ENCODE results near the gene HCFC1.

The HCFC1 gene

DNA sequence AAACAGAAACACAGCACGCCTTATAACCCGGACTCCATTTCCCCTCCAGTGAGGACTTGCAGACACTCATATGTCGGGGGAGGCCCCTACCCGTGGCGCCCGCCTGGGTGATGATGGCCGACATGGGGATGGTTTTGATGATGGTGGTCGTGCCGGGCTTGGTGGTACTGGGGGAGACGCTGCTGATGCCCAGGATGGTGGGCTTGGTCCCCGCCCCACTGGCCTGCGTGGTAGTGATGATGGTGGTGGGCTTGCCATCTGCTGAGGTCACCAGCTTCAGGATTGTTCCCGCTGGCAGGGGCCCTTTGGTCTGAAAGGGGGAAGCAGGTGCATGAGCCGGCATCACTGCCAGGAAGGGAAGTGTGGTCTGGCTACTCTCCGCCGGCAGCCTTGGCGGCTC is 14.4 kb downstream of the HCFC1 start:
- no peak for DNase-seq (ENCODE audit: low read depth in 2 of 2)

DNA sequence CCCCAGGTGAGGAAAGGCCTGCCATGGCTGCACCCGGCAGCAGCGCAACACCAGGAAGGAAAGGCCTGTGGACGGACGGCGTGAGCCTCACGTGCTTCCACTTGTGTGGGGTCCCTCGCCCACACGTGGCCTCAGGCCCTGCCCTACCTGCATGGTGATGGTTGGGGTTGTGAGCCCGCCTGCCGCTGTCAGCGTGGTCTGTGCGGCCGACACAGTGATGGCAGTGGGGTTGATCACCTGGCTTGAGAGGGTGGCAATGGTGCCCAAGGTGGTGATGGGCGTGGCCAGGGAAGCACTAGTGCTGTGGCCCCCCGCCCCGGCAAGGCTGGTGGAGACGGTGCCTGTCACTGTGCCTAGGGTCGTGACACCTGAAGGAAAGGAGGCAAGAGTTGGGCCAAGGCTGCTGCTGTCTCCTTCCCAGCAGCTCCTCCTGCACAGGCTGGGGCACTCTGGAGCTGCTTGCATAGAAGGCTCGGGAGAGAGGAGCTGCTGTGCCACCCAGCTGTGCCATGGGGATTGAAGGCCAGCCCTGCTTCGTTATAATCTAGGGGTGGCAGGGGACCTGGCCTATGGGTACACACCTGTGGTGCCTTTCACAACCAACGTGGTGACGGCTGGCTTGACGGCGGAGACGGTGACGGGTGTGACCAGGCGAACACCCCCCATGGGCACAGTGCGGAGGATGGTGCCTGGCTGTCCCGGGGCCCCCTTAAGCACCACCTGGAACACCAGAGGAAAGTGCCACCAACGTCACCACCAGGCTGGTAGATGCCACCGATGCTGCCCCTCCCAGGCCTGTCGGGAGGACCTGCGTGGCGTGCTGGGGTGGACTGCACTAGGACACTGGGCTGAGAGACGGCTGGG is 15.3 kb downstream of the HCFC1 start:
- DNase-seq (ENCODE audit: low read depth in 2 of 2), result no peak

DNA sequence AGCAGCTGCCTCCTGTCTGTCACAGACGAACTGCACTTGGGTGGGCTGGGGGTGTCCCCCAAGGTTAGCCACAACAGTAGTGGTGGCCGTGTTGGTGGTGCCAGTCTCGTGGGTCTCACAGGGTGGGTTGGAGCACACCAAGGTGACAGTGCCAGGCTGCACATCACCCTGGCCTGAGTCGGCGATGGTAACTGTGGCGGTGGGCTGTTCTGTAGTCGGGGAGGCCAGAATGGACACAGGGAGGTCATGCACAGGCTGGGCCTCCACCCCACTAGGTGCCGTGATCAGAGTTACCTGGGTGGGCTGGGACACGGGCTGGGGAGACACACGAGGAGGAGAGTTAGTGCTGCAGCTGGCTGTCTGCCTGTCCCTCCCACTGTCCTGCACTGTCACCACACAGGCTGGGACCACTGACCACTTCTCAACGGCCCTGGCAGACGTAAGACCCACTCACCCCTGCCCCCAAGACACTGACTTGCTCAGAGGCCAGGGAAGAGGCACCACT is 16.3 kb downstream of the HCFC1 start:
- no peak for DNase-seq (ENCODE audit: low read depth in 2 of 2)

DNA sequence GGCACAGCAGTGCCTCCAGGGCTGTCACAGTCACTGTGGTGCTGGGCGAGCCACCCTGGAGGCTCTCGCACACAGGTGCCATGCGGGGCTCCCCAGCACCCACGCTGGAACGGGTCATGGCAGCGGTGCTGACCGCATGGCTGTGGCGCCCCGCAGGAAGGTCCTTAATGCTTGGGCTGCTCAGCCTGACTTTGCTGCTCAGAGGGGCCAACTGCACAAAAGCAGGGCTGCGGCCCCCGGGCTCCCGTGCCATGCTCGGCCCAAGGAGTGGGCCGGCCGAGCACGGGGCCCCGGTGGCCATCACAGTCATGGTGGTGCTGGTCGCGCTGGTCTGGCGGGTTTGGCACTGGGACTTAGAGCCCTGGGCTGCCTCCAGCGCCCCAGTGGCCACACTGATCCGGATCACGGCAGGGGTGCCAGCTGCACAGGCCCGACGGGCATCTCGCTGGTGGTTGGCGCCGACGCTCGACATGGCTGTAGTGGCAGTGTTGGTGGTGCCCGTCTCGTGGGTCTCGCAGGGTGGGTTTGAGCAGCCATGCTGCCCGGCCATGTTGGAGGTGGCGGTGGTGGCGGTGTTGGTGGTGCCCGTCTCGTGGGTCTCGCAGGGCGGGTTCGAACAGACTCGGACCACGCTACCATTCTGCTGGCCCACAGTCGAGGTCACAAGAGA is 16.9 kb downstream of the HCFC1 start:
- no peak for DNase-seq (ENCODE audit: low read depth in 2 of 2)

DNA sequence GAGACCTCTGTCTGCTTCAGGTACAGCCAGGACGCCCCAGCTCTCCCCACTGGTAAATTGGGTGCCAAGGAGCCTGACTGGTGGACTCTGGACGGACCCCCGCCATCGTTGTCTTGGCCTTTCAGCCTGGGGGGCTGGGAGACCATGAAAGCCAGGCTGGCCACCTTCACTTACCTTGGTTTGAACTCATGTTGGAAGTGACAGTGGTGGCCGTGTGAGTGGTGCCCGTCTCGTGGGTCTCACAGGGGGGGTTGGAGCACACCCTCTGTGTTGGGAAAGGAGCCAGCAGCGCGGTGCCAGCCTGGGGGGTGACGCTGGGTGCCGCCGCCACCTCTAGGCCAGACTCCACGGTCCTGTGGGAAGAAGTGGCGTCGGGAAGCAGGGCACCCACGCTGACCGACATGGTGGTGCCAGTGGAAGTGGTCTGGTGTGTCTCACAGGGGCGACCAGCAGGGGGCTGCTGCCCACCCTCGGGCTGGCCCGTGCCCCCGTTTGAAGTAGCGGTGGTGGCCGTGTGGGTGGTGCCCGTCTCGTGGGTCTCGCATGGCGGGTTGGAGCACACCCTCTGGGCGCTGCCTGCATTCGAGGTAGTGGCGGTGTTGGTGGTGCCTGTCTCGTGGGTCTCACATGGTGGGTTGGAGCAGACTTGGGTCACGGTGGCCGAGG is 17.6 kb downstream of the HCFC1 start:
- DNase-seq (ENCODE audit: low read depth in 2 of 2), result no peak

DNA sequence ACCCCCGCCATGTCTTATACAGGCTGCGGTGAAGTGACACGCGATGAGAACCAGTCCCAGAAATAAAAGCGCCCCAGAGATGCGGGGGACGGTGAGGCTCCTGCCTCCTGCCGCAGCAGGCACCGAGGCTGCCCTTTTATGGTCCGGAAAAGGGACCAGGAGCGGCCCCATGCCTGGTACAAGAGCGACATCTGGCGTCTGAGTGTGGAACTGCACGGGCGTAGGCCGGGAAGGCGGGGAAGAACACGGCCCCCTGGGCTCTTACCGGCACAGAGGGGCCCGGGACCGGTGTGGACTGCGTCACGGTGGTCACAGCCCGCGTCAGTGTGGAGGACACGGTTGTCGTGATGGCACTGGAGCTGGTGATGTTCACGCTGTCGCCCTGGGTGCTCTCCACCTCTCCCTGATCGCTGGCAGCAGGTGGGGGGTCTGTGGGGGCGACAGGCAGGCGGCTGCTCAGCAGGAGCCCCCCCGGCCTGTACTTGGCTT is 18.2 kb downstream of the HCFC1 start:
- DNase-seq (ENCODE audit: low read depth in 2 of 2), result peak; percentile 60 to 77

DNA sequence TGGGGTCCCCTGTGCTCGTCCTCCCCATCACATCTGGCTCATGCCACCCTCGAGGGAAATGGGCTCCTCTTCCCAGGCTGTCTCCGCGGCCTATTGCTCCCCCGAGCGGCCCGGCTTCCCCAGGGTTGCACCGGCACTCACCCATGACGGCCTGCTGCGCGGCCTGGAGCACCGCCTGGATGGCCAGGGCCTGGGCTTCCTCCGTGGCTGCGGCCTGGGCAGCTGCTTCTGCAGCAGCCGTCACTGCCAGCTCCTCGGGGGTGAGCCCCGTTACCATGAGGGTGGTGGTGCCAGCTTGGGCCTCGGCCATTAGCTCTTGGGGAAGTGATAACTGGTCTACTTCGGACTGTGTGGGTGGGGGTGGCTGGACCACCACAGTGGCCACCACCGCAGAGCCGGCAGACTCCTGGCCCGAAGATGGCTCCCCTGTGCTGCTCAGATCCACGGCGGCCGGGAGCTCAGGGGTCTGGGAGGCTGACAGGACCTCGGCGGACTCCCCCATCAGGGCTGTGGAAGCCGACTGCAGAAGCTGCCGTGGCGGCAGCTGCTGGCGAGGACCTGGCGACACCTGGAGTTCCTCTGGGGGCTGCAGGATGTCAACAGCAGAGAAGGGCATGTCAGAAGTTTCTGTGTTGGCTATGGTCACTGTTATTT is 19.1 kb downstream of the HCFC1 start:
- no peak for DNase-seq (ENCODE audit: low read depth in 2 of 2)

DNA sequence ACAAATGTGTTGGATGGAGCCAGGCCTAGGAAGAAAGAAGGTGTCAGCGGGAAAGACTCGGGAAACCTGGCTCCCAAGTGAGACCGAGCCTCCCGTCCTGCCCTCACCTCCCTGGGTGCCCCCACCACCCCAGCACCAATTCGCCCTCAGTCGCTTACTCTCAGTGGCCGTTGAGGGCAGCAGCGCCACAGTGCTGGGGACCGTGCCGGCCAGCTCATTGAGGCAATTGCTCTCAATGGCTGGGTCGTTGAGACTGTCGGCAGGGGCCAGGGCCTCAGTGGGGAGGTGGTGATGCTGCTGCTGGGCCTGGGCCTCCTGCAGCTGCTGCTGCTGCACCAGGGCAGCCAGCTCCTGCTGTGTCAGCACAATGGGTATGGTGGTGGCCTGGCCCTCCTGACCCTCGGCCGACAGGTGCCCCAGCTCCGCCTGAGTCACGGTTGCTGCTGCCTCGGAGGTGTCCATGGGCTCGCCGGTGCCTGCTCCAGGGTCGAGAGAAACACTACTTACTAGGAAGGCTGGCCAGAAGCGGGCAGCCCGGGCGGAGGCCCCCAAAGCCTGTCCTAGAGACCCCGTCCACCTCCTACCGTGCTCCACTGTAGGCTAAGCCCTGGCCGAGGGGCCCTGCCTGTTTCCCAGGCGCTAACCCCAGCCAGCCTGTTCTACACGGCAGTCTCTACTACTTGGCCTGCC is 19.8 kb downstream of the HCFC1 start:
- no peak for DNase-seq (ENCODE audit: low read depth in 2 of 2)

DNA sequence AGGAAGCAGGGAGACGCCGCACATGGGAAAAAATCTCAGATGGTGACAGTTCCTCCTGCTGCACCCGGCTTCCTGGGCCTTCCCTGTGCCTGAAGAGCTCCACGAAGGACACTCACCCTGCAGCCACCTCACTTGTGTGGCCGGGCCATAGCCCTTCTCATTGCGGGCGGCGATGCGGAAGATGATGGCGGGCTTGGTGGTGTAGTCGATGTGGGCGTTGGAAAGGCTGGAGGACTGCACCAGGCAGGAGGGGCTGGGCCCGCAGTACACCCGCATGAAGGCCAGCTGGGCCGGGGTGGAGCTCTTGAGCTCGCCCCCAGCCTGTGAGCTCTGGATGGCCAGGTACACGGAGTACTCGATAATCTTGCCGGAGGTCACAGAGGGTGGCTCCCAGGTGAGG is 21.5 kb downstream of the HCFC1 start:
- no peak for DNase-seq (ENCODE audit: low read depth in 2 of 2)

DNA sequence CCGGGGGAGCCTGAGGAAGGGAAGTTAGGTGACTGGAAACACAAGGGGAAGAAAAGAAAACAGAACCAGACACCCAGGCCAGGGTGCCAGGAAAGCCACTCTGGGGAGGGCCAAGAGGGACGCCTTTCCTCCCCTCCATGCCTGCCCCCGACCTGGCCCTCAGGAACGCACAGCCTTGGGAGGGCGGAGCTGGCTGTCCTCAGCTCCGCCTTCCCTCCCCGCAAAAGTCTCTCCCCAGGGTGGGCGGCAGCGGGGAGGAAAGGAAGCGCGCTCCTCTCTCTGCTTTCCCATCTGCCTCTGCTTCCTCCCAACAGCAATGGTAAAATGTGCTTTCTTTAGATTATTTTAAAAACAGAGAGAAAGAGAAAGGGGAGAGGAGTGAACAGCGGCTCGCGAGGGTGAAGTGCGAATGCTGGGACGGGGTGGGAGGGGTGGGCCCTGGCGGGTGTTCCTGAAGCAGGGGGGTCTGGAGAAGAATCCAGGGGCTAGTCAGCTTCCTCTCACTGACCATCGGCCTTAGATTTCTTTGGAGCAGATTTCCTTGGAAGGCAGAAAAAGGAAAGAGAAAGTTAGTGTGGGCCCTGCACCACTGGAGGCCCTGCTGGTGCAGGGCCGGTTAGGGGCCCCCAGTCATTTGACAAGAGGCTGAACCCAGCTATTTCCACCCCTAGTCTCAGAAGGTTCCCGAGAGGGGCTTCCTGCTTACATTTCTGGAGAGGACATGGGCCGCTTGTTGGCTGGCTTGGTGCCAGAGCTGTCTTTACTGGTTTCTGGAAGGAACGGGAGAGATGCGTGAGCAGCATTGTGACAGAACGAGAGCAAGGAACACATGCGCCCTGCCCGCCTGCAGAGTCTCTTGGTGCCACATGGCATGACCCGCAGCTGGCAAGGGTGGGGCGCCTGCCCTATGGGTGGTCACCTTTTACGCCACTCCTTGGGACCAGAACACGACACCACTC is 22.5 kb downstream of the HCFC1 start:
- no peak for DNase-seq (ENCODE audit: low read depth in 2 of 2)

DNA sequence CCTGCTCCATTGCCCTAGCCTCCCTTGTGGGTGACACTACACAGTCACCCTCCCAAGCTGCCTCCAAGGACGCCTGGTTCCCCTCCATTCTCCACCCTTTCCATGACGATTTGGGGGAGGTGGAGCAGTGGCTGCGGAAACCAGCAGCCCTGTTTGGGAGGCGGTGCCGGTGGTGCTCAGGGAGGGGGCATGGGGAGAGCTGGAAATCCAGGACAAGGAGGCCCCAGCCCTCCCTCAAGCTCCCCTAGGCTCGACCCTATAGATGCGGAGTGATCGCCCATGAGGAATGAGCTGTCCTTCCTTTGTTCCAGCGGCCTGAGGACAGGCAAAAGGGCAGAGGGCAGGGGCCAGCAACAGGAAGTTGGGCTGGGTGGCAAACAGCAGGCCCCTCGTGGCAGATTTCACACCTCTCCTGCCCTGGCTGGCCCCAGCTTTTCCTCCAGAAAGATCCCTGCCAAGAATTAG is 23.6 kb downstream of the HCFC1 start:
- DNase-seq (ENCODE audit: low read depth in 2 of 2), result no peak

DNA sequence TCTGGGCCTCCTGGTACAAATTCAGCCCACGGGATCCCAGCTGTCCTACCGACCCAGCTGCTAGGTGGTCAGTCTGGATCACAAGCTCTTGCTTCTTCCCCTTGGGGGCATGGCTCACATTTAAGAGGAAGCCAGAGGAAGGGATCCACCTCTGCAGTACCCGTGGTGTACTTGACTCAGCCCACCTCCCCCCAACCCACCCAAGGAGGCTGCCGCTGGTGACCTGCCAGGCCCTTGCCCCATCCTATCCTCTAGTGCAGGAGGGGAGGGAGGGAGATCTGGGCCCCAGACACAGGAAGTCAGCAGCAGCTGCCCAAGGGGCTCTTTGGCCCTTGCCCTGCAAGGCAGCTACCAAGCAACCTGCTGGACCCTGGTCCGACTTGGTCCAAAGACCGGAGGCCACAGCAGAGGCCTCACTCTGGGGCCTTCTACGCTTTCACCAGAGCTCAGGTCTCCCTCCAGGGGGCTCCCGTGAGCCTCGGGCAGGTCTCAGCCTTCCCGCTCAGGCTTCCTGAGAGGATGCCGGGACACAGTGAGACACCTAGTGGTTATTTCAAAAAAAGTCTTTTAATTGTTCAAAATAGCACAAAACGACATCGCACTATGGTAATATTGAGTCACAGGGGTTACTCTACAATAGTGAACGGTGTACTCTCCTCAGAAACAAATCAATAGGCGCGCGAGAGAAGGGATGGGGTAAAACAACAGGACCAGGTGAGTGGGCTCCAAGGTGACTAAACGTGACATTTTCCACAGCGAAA is 24.4 kb downstream of the HCFC1 start:
- DNase-seq (ENCODE audit: low read depth in 2 of 2), result peak in 1 of 2 donors; percentile 80

DNA sequence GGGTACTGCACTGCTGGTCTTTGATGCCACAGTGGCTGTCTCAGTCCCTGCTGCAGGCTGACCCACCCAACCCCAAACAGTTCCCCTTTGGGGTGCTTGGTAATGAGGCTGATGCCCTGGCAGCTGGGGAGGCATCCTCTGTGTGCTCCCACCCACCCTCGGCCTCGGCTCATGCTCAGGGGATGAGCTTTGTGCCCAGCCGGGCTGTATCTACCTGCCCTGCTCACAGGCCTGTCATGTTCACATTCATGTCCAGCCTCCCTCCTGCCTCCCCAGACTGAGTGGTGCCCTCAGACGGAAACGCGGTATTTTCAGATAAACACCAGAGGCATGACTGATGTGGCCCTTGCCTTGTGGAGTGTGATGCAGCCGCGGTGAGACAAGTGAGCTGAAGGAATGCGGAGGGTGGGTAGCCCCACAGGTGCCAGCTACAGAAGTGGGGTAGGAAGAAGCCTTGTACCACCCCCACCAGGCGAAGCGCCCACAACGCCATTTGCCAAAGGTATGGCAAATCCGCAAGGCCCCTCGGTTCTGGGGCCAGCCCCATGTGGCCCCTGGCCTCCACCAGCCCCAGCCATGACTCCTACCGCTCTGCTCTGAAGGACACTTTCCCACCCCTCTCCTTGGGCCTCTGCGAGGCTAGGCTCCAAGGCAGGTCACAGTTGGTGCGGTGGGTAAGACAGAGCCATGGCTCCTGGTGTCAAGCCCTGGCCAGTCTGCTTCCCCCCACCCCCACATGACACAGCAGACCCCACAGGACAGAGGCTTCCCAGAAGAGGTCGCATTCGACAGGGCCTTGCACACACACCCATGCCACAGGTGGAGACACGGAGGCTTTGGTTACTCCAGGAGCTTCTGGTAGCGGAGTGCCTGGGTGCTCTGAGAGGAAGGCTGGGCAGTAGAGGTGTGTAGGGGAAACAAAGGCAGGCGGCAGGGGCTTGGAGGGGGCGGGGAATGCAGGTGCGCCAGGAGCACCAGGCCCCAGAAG is 25.4 kb downstream of the HCFC1 start:
- no peak for DNase-seq (ENCODE audit: low read depth in 2 of 2)

DNA sequence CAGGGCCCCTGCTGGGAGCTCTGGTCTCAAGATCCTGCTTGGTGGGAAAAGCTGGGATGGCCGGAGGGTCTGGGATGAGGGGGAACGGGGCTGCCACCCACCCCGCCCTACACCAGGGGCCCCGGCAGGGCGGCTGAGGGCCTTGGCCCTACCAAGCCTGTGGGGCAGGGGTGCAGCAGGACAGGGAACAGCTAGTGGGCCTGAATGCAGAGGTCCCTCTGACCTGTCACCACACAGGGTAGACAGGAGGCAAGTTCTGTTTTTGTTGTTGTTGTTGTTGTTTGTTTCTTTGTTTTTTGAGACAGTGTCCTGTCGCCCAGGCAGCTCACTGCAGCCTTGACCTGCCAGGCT is 26.8 kb downstream of the HCFC1 start:
- DNase-seq (ENCODE audit: low read depth in 2 of 2), result no peak

DNA sequence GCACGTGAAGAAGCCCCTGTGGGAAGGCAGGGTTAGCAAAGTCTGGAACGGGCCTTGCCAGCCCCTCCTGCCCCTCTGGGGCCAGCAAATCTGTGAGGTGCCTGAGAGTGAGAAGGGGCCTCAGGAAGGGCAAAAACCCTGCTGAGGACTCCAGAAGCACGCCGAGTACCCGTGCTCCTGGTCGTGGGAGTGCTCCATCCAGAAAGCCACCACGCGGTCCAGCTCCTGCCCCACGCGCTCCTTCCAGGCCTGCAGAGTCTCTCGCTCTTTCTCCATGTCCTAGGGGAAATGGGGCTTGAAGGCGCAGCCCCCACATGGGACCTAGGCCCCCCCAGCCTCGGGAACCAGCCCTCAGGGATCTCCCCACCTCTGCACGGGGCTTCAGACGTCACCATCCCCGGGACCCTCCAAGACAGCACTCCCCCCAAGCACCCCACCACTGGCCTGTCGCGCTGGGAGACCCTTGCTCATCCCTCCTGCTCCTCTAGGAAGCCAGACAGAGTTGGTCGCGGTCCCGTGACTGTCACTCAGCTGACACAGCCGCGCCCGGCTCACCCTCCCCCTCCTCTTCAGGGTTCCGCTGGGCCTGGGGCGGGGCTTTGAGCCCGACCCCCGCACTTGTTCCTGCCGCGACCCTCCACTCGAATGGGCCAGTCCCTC is 27.3 kb downstream of the HCFC1 start, which contains the start of gene RENBP:
TSS of gene RENBP (minus strand) at position 504 of the 660 bp plus-strand sequence. CDS start at position 471, 33 bp downstream.
- no peak for DNase-seq (ENCODE audit: low read depth in 2 of 2)

DNA sequence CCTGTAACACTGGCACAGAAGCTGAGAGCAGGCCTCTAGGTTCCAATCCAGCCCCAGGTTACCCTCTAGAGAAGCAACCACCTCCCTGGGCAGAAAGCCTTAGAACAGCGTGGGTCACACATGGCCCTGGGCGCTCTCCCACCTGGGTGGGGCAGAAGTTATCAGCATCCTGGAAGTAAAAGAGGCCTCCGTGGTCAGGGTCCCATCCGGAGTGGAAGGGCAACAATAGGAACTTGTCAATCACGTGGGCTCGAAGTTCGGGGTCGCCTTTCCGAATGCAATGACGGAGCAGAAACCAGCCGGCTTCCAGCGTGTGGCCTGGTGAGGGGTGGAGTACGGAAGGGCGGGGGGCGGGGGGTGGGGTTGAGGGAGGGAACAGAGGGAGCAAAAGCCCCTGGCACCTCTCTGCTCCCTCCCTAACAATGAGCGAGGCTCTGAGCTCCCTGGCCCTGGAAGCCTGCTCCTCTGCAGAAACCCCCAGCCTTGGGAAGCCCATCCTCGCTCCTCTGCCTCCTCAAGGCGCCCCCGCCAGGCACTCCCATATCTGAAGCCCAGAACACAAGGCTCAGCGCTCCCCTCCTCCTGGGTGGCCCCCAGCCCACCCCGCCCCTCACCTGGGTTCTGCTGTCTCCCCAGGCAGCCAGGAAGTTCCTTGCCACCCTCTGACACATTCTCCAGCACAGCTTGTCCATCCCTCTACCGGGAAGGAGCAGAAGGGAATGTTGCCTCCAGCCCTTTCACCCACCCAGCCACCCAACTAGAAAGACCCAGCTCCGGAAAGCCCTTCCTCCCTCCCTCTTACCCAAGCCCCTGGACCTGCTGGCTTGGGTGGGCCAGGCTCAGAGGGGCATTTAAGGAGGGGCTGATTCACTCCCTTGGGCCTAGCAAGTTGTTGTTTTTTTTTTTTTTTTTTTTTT is 30.0 kb downstream of the HCFC1 start:
- no peak for DNase-seq (ENCODE audit: low read depth in 2 of 2)

All from stimulated activated CD4-positive, alpha-beta T cell treated with anti-CD3 and anti-CD28 coated beads, Interleukin-15, amount 100 ng/mL, for 48 hours (primary cell).